HG03135 (cell line): ENCODE data around the gene CCDC177.

Source experiments
- ATAC-seq: cut with Tn5 transposase; IDR thresholded peaks from one replicate; pipeline ENCODE4 v1.9.1; 2021; ENCODE audit warnings: mild to moderate bottlenecking, moderate library complexity; ENCODE audit not compliant: unreplicated experiment

Gene CCDC177

DNA sequence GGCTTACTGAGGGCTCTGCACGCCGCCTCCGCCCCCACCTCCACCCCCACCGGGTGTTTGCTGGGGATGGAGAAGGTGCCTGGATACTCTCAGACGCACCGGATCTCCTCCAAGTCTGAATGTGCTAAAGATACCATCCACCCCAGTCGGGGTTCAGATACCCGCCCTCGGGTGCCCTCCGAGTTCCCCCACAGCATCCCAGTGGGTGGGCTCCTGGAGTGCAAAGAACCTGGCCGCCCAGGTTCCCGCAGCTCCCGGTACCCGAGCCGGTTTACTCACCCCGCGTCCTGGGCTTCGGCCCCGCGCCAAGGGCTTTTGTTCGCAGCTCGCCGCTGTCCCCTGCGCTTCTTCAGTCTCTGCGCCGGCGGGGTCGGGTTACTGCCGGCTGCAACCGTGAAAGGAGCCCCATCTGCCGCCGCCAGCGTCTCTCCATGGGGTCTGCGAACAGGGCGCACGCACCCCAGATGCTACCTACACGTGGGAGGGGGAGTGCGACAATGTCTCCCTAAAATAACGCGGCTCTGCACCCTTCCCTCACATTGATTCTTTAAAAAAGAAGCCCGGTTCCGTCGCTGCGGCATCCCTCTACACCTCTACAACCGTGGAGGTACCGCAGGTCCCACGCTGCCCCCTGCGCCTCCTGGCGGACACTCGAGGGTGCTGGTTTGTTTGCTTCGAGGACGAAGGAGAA lies at the start of gene CCDC177:
CCDC177 (minus strand) TSS at position 609 of the 691 bp plus-strand sequence. CDS start 1,249 bp downstream, outside the sequence.
- ATAC-seq, result no peak

GRCh38 chr14:69624136-69624535 lies 49.5 kb upstream of the CCDC177 start:
- ATAC-seq, result no peak

DNA sequence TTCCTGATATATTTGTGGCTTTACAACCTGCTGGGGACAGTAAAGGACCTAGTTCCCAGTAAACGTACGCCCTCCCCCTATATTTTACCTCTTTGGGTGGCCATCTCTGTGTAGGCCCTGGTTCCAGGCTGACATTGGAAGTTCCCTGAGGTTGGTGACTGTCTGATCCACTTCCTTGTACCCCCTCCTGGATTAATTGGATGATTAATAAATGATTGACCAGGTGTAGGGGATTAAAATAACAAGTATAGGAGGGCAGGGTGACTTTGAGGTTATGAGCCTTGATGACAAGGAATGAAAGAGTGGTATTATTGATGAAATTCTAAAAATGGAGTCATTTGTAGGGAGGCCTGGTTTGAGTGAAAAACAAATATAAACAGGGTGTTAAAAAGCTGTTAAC lies 46.3 kb upstream of the CCDC177 start:
- ATAC-seq, result no peak

DNA sequence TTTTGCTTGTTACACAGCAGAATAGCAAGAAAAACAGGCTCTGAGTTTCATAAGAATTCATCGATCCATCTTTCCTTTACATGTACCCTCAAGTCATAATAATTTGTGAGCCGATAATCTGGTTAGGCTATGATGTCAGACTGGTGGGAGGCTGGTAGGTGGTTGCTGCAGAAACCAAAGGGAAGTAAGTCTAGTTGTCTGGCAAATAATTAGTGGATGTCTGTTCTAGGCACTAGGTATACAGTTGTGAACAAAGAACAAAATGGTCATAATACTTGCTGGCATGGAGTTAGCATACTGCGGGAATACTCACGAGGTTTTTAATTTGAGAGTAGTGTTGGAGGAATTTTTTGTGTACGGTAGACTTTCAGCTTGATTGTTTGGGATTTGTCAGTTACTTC lies 45.5 kb upstream of the CCDC177 start:
- no peak for ATAC-seq

DNA sequence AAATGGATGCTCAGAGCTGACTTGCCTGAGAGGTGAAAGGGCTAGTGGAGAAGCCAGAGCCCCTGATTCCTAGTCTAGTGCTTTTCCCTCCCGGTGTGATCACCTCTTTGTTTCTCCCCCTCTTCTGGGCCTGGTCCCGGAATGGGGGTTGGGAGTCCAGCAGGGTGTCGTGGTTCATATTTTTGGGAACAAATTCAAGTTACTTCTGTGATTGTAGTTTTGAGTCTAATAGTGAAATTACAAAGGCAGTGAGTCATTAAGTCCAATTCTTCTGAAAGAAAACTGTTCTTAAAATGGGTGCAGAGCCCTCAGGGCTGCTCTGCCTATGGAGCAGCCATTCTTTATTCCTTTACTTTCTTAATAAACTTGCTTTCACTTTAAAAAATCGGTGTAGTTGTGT lies 44.3 kb upstream of the CCDC177 start:
- ATAC-seq, result no peak

GRCh38 chr14:69617796-69618195 lies 43.1 kb upstream of the CCDC177 start:
- no peak for ATAC-seq

DNA sequence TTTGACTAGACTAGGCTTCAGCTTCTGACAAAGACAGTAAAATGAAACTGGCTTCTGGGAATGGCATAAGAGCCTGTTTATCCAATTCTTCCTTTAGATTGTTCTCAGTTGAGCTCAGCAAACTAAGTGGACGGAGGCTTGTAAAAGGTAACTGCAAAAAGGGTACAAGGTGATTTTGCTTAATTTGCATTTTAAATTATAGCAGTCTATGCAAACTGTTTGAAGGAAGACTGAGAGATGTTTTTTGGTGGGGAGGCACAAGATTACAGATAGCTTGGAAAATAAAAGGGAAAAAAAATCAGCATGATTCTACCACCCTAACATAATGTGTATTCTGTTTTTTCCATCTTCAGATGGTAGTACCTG lies 41.7 kb upstream of the CCDC177 start:
- no peak for ATAC-seq

- peak; percentile 48 for ATAC-seq
Measured at GRCh38 chr14:69615496-69616407, 41.1 kb upstream of the CCDC177 start.

DNA sequence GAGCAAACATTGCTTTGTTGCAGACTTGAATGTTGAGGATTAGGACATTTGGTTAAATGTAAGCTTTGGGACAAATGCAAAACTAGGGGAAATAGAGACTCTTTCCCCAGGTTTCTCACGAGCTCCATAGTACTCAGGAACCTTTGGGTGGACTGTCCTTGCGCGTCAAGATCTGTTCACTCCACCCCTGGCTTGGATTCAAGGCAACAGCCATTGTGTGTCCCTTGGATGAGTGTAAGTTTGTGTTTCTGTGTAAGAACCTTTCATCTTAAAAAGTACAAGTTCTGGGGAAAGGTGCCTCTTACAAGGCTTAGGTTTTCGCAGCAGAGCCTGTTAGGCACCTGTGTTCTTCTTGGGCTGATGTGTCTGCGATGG lies 40.4 kb upstream of the CCDC177 start:
- no peak for ATAC-seq

DNA sequence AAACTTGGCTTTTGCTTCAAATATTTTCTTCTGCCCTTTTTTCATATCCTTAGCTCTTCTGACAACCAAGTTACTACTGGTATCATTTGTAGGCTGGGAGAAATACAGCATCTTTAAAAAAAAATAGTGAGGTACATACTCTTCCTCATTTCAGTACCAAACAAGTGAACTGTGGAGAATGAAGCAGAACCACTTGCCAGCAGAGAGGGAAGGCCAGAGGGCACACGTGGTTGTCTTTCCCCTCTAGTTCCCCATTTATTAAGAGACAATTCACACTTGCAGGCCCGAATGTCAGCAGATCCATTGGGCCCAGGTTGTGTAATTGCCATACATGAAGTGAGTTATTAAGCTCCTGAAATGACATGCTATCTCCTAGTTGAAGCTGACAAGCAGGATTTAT lies 39.9 kb upstream of the CCDC177 start:
- ATAC-seq, result no peak

DNA sequence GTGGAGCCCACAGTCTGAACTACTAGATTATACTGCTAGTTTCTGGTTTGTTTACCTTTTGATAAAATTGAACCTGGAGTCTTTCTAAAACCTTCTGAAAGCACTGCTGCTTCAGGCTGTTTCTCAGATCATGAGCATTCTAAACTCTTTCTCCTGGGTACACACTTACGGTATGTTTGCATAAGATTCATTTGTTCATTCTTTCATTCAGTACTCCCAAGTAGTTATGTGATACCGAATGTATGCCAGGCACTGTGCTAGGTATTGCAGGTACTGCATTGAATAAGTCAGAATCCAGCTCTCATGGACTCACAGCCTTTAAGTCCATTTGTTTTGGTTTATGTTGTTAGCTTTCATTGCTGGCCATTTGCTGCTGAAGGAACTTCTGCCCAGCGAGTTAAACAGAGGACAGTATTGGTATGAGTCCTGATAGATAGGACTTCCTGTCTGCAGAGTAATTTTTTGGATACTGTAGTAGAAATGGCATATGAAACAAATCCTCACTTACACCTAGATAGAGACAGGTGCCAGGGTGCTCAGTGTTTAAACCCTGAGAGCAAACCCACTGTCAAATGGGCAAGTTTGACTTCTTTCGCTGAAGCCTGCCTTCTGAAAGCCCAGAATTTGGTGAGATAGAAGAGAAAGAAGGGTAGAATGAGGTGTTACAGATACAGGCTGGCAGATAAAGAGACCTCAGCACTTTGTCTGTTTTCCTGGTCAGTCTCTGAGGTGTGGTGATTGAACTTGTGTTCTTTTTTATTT lies 38.8 kb upstream of the CCDC177 start:
- ATAC-seq, result no peak

DNA sequence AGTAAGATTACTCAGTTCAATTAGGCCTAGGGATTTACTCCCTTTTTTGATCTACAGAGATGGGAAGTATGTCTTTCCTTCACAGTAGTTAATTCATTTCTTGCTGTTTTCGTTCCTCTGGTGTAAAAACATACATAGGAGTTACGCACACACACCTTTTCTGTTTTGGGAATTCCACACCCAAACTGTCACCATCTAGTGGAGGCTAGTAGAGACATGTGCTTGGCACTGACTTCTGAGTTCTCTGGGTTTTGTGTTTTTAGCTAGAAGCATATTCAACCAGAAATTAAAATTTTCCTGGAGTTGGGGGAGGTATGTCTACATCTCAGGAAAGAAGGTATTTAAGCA lies 38.1 kb upstream of the CCDC177 start:
- no peak for ATAC-seq

- ATAC-seq, result peak; percentile 20
Measured at GRCh38 chr14:69612014-69612782, 37.5 kb upstream of the CCDC177 start.

DNA sequence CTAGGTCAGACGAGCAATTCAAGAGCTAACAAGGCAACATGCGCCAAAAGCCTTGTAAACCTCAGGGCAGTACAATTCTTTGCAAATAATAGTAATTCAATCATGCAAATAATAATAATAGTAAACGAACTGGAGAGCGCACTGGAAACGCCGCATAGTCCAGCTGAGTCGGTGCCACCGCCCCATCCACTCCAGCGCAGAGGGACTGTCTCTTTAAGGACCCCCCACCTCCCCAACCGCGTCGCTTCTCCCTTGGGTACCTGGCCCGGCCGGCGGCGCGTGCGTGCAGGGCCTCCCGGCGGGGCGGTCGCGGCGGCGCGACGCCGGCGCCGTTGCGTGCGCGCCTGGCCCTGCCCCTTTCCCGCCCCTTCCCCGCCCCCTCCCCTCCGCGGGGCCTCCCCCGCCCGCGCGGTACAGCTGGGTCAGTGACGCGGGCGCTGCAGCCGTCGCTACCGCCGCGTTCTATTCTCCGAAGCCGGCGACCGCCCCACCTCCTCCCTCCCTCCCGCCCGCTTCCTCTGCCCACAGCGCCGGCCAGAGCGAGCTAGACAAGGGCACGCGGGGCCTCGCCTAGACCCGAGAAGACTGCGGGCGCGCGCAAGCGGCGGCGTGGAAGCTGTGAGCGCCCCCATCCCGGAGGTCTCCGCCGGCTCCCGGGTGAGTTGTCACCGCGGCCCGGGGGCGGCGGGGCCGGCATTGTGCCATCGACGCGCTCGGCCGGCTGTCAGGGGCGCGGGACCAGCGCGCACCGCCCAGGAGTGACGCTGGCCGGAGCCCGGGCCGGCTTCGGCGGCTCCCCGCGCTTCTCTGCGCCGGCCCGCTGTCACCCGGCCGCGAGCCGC lies 36.7 kb upstream of the CCDC177 start, which contains the start of gene SUSD6:
SUSD6 (plus strand) TSS at position 425 of the 842 bp plus-strand sequence. CDS start 46,997 bp downstream, outside the sequence.
- ATAC-seq, result peak; percentile 55

DNA sequence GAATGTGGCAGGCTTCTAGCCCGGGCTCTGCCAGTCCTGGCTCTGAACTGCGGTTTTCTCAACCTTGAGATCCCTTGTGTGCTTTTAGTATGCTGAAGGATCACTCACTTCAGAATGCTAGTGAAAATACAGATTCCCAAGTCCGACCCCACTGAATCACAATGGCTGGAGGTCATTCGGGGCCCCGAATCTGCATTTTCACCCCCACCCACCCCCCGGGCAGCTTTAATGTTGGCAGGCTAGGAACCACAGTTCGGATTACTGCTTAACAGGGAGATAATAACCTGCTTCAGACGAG lies 36.2 kb upstream of the CCDC177 start:
- no peak for ATAC-seq

GRCh38 chr14:69610020-69610873 lies 35.6 kb upstream of the CCDC177 start:
- no peak for ATAC-seq

- no peak for ATAC-seq
Measured at GRCh38 chr14:69606258-69607184, 31.9 kb upstream of the CCDC177 start.

DNA sequence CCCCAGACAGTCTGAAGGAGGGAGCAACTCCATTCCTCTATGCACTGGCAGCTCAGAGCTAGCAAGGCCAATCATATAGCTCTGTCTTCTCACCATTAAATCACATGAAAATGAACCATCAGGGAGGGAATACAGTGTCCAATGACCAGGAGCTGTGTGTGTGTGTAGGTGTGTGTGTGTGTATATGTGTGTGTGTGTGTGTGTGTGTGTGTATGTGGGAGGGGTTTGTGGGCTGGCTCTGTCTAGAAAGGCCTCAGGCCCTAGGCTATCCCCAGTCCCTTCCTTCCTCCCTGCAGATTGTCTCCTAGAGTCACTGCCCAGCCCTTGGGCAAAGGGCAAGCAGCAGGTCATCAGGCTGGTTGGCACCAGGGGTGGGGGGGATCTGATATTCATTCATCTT lies 31.1 kb upstream of the CCDC177 start:
- no peak for ATAC-seq
